ENCODE measurements around the gene SPTBN2.

DNA sequence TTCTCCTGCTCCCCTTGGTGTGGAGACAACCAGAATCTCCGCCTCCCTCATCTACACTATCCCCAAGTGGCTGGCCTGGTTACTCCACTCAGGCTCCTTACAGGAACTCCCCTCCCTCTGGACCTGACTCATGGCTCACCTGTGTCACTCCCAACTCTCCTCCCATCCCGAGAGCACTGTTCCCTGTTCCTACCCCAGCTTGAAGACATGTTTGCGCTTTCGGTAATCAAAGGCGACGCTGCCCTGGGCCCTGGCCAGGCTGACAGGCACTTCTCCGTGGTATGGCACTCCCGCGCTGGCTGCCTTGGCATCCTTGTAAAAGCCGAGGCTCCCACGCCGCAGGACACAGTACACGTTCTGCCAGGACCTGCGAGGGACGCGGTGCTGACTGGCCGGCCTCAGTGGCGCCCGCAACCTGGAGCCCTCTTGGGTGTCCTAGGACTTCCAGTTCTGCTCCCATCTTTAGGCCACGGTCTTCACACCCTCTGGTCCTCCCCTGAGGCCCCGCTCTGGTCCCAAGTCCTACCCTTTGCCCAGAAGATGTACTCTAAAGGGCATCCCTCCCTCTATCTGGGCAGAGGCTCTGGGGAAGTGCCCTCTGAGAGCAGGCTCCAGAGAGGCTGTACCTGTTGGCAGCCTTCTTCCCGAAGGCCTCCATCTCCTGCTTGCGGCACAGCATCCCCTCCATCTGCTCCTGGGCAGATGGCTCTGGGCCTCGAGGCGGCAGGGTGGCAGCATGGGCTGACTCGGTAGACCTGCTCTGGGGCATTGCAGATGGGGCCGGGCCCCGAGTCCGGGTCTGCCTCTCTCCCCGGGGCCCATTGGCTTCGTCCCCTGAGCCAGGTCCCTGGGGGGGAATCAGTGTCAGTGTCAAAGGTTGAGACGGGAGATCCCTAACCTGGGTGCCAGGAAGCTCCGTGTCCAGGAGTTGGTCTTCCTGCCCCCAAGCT, 41.9 kb downstream of the SPTBN2 start:
- no peak for TF ChIP-seq CTCF (IDR thresholded peaks at IDR 0.05)
- no peak for TF ChIP-seq POLR2A (IDR thresholded peaks at IDR 0.05)

Data from tibial nerve (tissue), 3 donors.